RKO (cell line): Measurements from ENCODE around the gene SERPINA9.

Source experiments
- DNase-seq: peaks from one replicate; pipeline ENCODE4 v3.0.0-alpha.2; 2016; ENCODE audit warnings: low spot score

The SERPINA9 gene

DNA sequence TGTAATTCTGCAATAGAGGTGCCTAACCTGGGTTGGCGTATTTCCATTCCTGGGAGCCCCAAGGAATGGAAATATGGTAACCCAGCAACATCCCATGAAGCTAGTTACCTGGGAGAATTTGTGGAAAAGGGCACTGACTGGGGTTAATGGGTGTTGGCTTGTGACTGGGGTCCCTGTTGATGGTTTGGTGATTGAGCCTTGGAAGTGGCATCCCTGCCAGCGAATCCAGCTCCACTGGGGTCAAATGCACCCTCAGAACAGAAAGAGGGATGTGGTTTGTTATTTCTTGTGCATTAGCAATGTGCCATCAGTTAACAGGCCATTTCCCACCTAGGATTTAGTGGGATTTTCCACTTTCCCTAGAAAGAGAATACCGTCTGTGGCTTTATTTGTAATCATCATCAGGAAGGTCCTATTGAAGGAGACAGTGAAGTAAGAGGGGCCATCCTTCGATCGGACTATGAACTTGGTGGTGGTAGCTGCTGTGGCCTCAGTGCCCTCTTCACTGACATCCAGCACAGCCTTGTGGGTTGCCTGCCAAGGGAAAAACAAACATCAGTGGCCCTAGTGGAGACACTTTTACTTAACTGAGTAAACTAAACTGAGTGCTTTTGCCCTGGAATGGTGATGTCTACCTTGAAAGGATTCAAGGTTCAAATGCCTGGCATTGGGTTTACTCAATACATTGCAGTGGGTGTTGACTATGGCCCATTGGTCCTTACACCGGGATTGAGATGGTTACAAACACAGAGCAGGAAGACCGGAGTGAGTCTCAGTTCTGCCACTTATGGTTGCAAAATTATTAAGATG, 13.0 kb downstream of the SERPINA9 start:
- DNase-seq, result no peak

DNA sequence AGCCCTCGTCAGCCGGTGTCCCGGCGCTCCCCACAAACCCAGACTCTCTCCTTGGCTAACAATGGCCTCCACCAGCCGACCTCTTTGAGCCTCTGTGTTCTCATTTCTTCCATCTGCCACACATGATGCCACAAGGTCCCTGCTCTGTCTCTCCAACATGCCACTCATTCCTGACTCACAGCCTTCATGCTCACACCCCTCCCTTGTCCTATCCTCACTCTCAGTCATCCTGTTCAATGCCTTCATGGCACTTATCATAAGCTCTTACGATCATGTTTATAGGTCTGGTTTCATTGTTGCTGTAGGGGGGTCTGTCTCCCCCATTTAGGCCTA, 13.8 kb downstream of the SERPINA9 start:
- no peak for DNase-seq

GRCh38 chr14:94461526-94462218, 14.3 kb downstream of the SERPINA9 start:
- DNase-seq, result no peak

DNA sequence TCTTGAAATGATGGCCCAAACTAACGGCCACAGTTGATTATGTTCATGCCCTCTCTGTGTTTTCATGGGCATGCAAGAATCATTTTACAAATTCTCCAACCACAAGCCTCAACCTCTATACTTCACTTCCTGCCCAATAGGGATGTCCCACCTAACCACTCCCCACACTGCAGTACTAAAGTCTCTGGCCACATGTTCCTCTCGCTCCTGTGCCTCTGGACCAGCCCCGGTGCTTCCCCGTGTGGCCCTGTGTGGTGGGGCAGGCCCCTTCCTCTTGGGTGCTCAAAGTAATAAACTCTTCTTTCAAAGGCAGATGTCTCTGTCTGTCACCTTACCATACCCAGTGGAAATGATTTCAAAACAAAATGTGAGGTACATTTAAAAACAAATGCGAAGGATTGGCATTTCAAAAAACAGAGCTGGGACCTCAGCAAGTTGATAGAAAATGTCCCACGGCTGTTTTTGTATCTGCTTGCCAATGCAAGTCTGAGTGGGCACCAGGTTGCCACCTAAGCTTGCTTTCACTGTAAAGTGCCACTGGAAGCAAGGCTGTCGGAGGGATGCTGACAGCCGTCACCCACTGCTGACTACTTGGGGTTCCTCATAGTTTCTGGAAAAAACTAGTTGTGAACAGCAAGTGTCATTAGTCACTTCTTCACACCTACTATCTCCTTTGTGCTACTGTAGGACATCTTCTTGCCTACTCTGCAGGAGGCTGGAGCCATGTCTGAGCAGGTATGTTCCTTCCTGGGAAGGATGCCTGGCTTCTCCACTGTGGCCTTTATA, 15.2 kb downstream of the SERPINA9 start:
- DNase-seq, result no peak

GRCh38 chr14:94458558-94459205, 17.3 kb downstream of the SERPINA9 start:
- DNase-seq, result no peak

GRCh38 chr14:94458096-94458495, 17.9 kb downstream of the SERPINA9 start:
- no peak for DNase-seq

GRCh38 chr14:94455928-94456327, 20.1 kb downstream of the SERPINA9 start:
- DNase-seq, result no peak

DNA sequence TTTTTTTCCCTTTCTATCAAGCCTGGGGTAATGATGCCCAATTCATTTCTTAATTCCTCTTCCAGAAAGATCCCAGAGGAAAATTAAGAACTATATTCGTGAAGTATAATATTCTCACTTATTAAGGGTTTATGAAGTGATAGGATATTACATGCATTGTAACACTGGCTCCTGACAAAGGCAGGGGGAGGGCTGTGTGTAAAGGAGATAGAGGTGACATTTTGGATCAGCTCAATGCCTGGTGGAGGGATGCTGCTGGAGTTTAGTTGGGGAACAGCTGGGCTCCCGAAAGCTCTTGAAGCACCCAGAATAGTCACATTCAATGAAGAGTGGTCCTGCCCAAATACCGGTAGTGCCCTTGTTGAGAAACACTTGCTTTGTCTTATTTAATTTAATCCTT, 24.2 kb downstream of the SERPINA9 start:
- DNase-seq, result no peak

DNA sequence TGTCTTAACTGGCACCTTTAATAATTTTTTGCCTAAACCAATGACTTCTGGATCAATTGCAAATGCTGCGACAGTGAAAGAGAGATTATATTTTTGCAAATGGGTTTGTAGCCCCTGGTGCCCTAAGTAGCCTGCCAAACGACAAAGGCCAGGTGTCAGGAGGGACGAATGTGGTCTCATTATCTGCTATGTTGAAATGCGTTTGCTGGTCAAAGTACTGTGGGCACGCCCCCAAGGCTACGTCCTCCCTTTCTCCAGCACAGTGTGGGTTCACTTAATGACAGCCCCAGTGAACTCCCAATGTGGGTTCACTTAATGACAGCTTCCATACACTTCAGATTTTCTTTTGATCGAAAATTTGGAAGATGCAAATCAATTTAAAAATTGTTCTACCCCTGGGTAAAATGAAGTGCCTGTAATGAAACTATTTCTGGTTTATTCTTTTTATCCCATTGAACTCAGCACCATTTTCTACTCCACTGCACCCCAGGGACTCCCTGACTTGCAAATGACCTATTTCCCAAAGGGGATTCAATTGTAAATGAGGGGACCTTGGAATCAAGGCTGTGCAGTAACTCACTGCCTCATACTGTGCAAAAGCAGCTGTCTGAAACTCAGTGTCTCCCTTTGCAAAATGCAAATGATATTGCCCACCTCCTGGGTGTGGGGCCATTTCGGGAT, 24.8 kb downstream of the SERPINA9 start:
- DNase-seq, result no peak

DNA sequence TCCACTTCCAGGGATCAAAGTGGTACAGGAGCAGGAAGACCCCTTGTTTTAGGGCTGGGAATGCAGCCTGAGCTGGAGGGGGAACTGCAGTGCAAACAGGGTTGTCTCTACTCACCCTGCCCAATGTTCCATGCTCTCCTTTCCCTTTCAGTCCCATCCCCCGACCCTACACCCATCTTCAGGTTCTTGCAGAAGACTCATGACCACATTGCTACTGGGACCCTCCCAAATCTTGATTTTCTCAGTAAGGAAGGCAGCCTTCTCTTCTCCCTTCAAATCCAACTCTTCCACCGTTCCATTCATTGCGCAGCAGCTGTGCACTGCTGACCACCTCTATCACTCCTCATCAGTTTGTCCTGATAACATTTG, 25.3 kb downstream of the SERPINA9 start:
- DNase-seq, result no peak

GRCh38 chr14:94449930-94450329, 26.1 kb downstream of the SERPINA9 start:
- DNase-seq, result no peak

- no peak for DNase-seq
Measured at GRCh38 chr14:94448071-94448808, 27.8 kb downstream of the SERPINA9 start.

DNA sequence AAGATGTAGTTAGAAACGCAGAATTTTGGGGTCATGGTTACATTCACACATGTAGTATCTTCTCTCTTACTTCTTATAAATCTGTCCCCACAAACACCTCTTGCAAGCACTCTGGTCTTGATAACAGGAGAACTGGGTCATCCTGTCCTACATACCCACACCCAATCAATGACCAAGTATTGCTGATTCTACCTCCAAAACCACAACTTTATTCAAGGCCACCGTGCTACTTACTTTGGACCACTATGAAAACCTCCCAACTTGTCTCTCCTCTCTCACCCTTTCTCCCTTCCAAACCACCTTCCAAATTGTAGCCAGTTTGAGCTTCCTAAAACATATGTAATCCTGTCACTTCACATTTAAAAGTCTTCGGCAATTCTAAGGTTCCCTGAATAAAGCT, 28.8 kb downstream of the SERPINA9 start:
- DNase-seq, result no peak

- DNase-seq, result no peak
Measured at GRCh38 chr14:94446126-94446525, 29.9 kb downstream of the SERPINA9 start.

GRCh38 chr14:94445003-94445402, 31.0 kb downstream of the SERPINA9 start:
- DNase-seq, result no peak

GRCh38 chr14:94441531-94442205, 34.3 kb downstream of the SERPINA9 start:
- DNase-seq, result no peak

GRCh38 chr14:94441130-94441529, 34.9 kb downstream of the SERPINA9 start:
- DNase-seq, result no peak

DNA sequence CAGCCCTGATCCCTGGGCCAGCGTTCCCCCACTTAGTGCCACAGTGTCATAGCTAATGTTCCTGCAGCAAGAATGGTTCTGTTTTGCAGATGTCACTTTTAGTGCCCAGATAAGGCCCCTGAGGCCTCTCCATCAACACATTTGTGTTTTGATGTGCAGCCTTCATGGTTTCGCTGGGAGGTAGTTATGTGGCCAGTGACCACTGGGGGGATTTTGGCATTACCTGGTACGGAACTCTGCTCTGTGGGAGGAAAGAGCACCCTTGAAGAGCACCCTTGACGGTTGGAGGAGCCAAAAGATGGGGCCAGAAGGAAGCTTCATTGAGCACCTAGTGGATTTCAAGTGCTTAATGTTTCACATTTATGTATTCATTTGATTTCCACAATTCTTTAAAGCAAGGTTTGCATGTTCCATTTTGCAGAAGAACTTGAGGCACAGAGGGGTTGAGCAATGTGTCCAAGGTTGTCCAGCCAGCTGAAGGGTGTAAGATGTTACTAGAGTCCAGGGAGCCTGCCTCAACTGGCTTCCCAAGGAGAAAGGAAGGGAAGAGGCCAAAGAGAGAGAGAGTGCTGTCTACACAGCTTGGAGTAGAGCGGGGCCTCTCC, 36.4 kb downstream of the SERPINA9 start:
- no peak for DNase-seq

GRCh38 chr14:94428610-94429009, 47.4 kb downstream of the SERPINA9 start:
- DNase-seq, result no peak

- no peak for DNase-seq
Measured at GRCh38 chr14:94427016-94427613, 48.9 kb downstream of the SERPINA9 start.
